Stimulated activated naive CD4-positive, alpha-beta T cell treated with Interleukin-2 at 50 U/mL for 16 hours (primary cell): ENCODE measurements around the gene IGSF8.
"Not testable (repeated sequence)": the region's sequence is repeated elsewhere in the genome, so short reads cannot be mapped to it uniquely, and the experiment has no call there.

Experiments used
- DNase-seq: peaks from one replicate; lab custom pipeline; 2025; lab: John Stamatoyannopoulos, UW

Gene IGSF8

GRCh38 chr1:160064746-160065145, 33.7 kb downstream of the IGSF8 start:
- DNase-seq = no peak

DNA sequence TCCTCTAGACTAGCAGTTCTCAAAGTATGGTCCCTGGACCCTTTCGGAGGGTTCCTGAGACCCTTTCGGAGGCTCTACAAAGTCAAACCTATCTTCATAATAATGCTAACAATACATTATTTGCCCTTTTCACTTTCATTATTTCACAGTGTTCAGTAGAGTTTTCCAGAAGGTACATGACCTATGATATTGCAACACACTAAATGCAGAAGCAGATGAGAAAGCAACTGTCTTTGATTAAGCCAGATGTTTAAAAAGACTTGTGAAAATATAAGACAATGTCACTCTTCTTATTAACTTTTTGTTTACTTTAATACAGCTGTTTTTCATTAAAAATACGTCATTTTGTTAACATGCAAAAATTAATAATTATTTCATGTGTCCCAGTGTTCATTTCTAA, 34.3 kb downstream of the IGSF8 start:
- no peak for DNase-seq

- DNase-seq = no peak
Measured at GRCh38 chr1:160063176-160063575, 35.2 kb downstream of the IGSF8 start.

DNA sequence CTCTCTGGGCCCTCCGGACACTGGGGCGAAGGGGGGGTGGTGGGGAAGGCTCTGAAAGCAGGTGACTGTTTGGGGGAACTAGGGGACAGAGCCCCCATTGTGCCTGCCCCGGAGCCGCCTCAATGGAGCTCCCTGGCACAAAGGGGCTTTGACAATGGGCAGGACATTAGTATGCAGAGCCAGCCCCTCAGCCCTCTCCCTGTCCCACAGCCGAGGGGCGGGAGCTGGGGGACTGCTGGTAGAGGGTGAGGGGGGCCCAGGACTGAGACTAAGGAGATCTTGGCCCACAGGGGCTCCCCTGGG, 36.2 kb downstream of the IGSF8 start:
- no peak for DNase-seq

DNA sequence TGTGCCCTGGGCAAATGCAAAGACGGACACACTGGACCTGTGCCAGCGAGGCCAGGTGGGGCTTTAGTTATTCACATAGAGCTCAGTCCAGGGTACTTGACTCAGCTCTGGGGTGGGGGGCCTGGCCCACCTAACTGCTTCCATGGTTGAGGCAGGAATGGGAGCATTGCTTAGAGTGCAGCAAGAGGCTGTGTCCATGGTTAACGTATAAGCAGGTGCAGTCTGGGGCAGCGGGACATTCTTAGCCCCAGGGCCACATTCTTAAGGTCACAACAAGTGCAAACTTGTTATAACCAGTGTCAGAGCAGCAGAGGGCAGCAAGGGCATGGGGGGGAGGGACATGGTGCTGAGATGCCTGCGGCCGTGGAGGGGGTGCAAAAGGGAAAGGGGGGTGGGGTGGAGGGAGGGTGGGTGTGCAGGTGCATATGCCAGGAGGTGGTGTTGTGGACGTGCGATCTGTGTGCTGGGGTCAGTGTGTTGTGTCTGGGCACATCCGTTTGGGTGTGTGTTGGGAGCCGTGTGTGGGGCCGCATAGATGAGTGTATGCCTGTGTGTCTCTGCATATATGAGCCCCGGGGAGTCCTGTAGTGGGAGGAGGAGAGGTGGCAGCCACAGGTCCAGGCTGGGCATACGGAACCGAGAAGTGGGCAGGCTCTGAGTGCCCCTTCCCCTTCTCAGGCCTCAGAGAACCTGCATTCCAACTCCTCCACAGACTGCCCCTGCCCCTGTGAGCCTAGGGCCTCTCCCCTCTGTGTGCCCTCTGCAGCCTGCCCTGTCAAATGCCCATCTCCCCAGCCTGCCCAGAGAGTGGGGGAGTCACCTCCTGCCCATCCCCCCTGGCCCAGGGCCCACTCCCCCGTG, 36.8 kb downstream of the IGSF8 start:
- no peak for DNase-seq

GRCh38 chr1:160058087-160058486, 40.3 kb downstream of the IGSF8 start:
- no peak for DNase-seq

DNA sequence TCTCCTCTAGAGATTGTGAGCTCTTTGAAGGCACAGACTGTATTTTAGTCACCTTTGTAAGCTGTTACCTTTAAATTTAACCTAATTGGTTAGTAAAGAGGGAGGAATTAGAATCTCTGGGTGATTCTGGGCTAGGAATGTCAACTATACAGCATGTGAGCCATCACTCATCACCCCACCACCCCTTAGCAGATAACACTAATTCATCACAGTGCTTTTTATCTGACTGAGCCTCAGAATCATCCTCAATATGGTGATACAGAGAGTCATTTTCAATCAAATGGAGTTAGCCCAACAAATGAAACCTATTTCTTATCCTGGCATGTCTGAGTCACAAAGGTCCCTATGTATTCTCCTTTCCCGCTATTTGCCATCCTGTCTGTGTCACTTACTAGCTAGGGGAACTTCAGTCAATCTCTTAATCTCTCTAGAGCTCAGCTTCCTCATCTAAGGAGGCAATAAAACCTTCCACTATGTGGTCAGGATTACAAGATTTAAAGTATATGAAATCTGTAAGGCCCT, 41.7 kb downstream of the IGSF8 start:
- no peak for DNase-seq

GRCh38 chr1:160053548-160054365, 44.7 kb downstream of the IGSF8 start:
- DNase-seq = no peak

DNA sequence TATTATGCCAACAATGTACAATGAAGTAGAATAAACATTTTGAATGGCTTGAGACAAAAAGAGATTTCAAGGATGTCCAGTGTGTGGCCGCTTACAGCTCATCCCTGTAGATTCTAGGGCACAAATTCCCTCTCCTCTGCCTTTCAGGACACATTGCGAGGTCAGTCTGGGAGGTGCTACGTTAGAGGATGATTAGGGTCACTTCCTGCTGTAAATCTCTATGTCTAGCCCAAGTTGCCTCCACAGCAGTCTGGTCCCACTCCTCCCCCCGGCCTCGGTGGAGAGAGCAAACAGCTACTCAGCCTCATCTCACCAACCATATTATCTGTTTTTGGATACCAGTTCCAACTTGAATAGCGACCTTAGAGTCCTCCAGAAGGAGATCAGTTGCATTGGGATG, 45.5 kb downstream of the IGSF8 start:
- no peak for DNase-seq

DNA sequence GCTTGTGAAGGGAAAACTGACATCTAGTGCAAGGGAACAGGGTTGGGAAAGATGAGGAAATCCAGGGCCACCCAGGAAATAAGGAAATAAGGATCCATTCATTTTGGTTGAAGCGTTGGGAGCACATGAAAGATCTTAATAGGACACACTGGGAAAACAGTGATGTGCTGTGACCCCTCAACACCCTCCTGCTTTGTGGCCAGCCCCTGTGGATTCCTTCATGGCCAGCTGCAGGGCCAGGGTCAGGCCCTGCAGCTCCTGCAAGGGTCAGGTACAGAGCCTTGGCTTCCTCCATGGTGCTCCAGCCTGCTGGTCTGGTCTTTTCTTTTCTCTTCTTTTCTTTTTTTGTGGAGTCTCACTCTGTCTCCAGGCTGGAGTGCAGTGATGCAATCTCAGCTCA, 47.8 kb downstream of the IGSF8 start:
- DNase-seq = no peak

- not testable (repeated sequence) for DNase-seq
Measured at GRCh38 chr1:160050182-160050581, 48.2 kb downstream of the IGSF8 start.

GRCh38 chr1:160049101-160049500, 49.3 kb downstream of the IGSF8 start:
- no peak for DNase-seq

- DNase-seq = no peak
Measured at GRCh38 chr1:160048335-160048734, 50.1 kb downstream of the IGSF8 start.

- DNase-seq = no peak
Measured at GRCh38 chr1:160047111-160047991, 51.1 kb downstream of the IGSF8 start.

DNA sequence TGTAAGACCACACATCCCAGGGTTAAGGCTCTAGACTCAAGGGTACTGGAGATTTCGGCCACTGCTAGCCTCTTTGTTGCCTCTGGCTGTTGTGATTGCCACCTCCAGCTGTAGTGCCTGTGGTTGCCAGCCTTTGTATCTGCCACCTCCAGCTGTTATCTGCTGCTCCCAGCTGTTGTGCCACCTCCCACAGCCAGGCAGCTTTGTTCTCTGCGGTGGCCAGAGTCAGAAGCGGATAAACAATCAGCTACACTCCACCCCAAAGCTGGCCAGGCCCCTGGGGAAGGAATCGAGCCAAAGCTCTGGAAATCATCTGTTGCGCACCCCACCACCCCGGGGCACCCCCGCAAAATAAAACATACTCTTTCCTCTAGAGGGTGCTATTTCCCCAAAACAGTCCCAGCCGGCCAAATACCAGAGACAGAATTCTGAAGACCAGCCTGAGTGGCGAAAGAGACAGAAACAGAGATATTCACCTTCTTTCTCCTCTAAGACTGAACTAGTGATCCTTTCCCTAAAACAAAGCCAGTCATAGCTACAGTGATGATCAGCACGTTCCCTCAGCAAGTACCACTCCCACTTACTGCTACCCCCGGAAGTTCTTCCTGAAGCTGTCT, 51.8 kb downstream of the IGSF8 start:
- DNase-seq = no peak

GRCh38 chr1:160045653-160046052, 52.8 kb downstream of the IGSF8 start:
- DNase-seq = no peak

DNA sequence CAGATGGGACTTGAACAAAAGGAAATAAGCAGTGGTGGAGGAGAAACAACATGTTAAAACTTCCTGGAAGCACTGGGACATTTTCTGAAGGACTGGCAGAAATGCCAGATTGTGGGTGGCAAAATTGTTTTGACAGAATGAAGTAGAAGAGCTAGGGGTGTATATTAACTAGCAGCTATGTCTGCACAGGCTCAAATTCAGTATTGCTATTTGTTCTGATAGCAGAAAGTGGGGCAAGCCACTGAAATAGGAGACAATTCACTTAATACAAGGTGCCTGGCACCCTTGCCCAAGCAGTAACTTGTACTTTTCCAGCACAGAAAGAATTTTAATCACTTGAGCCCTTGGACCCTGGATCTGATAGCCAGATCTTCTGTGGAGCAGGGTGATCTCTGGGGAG, 54.9 kb downstream of the IGSF8 start:
- DNase-seq = no peak
